Neural cell (in vitro differentiated cells): ENCODE data around the gene PKP2. TPM values are rescaled to one million over a fixed set of nuclear protein-coding genes. Genes with fewer than 3 reads are reported as not detected.

Source experiments
- H2AFZ ChIP-seq: fragments of 200-600, 300-800 bp; sonication (generic), shearing (Covaris generic); 2 replicates; pipeline ENCODE4 v1.6.0; 2014; ENCODE audit warnings: low read depth, mild to moderate bottlenecking, antibody characterized with exemption, low read length, moderate library complexity
- H3F3A ChIP-seq: fragments of 200-600 bp; shearing (Covaris generic); 2 replicates; pipeline ENCODE4 v1.6.1; 2016; ENCODE audit warnings: mild to moderate bottlenecking, moderate library complexity, mixed read lengths, antibody characterized with exemption, low read length; ENCODE audit not compliant: insufficient read depth, poor library complexity, severe bottlenecking
- H3K27ac ChIP-seq: fragments of 200-600, 300-800 bp; sonication (generic), shearing (Covaris generic); 2 replicates; pipeline ENCODE4 v1.5.1; 2014; ENCODE audit warnings: mild to moderate bottlenecking, low read length, moderate library complexity
- H3K27me3 ChIP-seq: fragments of 300-800, 200-600 bp; sonication (generic), shearing (Covaris generic); 2 replicates; pipeline ENCODE4 v1.6.0; 2014; ENCODE audit warnings: mild to moderate bottlenecking, low read depth, low read length, moderate library complexity; ENCODE audit not compliant: insufficient read depth
- H3K36me3 ChIP-seq: fragments of 300-800, 200-600 bp; sonication (generic), shearing (Covaris generic); 2 replicates; pipeline ENCODE4 v1.5.1; 2014; ENCODE audit warnings: mild to moderate bottlenecking, antibody characterized with exemption, low read length, moderate library complexity; ENCODE audit not compliant: insufficient read depth
- H3K4me2 ChIP-seq: fragments of 300-800, 200-600 bp; sonication (generic), shearing (Covaris generic); 2 replicates; pipeline ENCODE4 v1.6.0; 2014; ENCODE audit warnings: mild to moderate bottlenecking, low read length
- H3K4me3 ChIP-seq: fragments of 300-800, 200-600 bp; sonication (generic), shearing (Covaris generic); 2 replicates; pipeline ENCODE4 v1.5.1; 2014; ENCODE audit warnings: mild to moderate bottlenecking, low read length, moderate library complexity
- H3K79me2 ChIP-seq: fragments of 200-600 bp; shearing (Covaris generic); replicated peaks from 2 replicates; pipeline ENCODE4 v1.6.0; 2014; ENCODE audit warnings: mild to moderate bottlenecking, low read length, moderate library complexity; ENCODE audit not compliant: insufficient read depth
- H3K9ac ChIP-seq: fragments of 300-800, 200-600 bp; sonication (generic), shearing (Covaris generic); 2 replicates; pipeline ENCODE4 v1.6.1; 2016; ENCODE audit warnings: mild to moderate bottlenecking, low read length, mixed read lengths
- H3K9me2 ChIP-seq: fragments of 200-600 bp; shearing (Covaris generic); 2 replicates; pipeline ENCODE4 v1.6.1; 2016; ENCODE audit warnings: mild to moderate bottlenecking, low read length, mixed read lengths; ENCODE audit not compliant: insufficient read depth
- H3K9me3 ChIP-seq: fragments of 200-600, 300-800 bp; sonication (generic), shearing (Covaris generic); 2 replicates; pipeline ENCODE4 v1.6.1; 2016; ENCODE audit warnings: mild to moderate bottlenecking, mixed run types, low read length, moderate library complexity, mixed read lengths
- H4K20me1 ChIP-seq: fragments of 200-600 bp; shearing (Covaris generic); 2 replicates; pipeline ENCODE4 v1.6.1; 2016; ENCODE audit warnings: mild to moderate bottlenecking, mixed run types; ENCODE audit not compliant: insufficient read depth
- CTCF ChIP-seq: fragments of 450-650 bp; IDR thresholded peaks from 2 replicates; pipeline ENCODE4 v1.5.1; 2014; ENCODE audit warnings: antibody characterized with exemption, mild to moderate bottlenecking, moderate library complexity; ENCODE audit not compliant: poor library complexity, severe bottlenecking
- EP300 ChIP-seq: fragments of 450-650 bp; conservative IDR thresholded peaks from 2 replicates; pipeline ENCODE4 v1.6.1; 2014; ENCODE audit warnings: antibody characterized with exemption, mild to moderate bottlenecking, moderate library complexity; ENCODE audit not compliant: poor library complexity, severe bottlenecking
- EZH2 ChIP-seq: fragments of 200-600, 300-800 bp; shearing (Covaris generic), sonication (generic); IDR thresholded peaks from 2 replicates; pipeline ENCODE4 v1.6.1; 2014; ENCODE audit warnings: antibody characterized with exemption, low read length, borderline replicate concordance, mild to moderate bottlenecking; ENCODE audit not compliant: insufficient read depth, poor library complexity, severe bottlenecking
- MXI1 ChIP-seq: fragments of 450-650 bp; conservative IDR thresholded peaks from 2 replicates; pipeline ENCODE4 v1.6.1; 2014; ENCODE audit warnings: antibody characterized with exemption, mild to moderate bottlenecking; ENCODE audit not compliant: poor library complexity, severe bottlenecking
- POLR2AphosphoS5 ChIP-seq: IDR thresholded peaks from 2 replicates; pipeline ENCODE4 v1.6.1; 2012
- RAD21 ChIP-seq: fragments of 450-650 bp; conservative IDR thresholded peaks from 2 replicates; pipeline ENCODE4 v1.6.1; 2014; ENCODE audit warnings: antibody characterized with exemption, mild to moderate bottlenecking, moderate library complexity
- REST ChIP-seq: IDR thresholded peaks from 2 replicates; pipeline ENCODE4 v1.6.1; 2012; ENCODE audit warnings: borderline replicate concordance
- SMC3 ChIP-seq: fragments of 450-650 bp; conservative IDR thresholded peaks from 2 replicates; pipeline ENCODE4 v1.6.1; 2014; ENCODE audit warnings: antibody characterized with exemption, mild to moderate bottlenecking, moderate library complexity; ENCODE audit not compliant: poor library complexity
- TAF1 ChIP-seq: IDR thresholded peaks from 2 replicates; pipeline ENCODE4 v1.6.1; 2012; ENCODE audit warnings: low read depth
- polyA plus RNA-seq: library from polyadenylated mRNA; depleted of rRNA; stranded (reverse); fragments of >200 nt; gene quantifications from 2 replicates; pipeline ENCODE4 v1.2.3, GENCODE V29; 2014

PKP2 gene
- polyA plus RNA-seq, 1 donor from 2014 or later, result 4.0 TPM

GRCh38 chr12:32828120-32828519 is 68.5 kb downstream of the PKP2 start:
- H3K9me3 ChIP-seq, result no peaks in the 10 kb centered on the region
- H3K36me3 ChIP-seq, result no peaks in the 10 kb centered on the region
- H3K4me3 ChIP-seq, result no peak overlapping the region
- H3K4me2 ChIP-seq, result no peak overlapping the region
- H3K27ac ChIP-seq, result no peak overlapping the region
- H4K20me1 ChIP-seq, result no peaks in the 10 kb centered on the region
- H3K27me3 ChIP-seq, result no peaks in the 10 kb centered on the region
- no peaks in the 10 kb centered on the region for H3K79me2 ChIP-seq
- no peak overlapping the region for H3K9ac ChIP-seq
- TF ChIP-seq MXI1, result no peak
- no peak for TF ChIP-seq SMC3
- no peak for TF ChIP-seq CTCF
- no peak for TF ChIP-seq TAF1
- no peak for TF ChIP-seq RAD21
- TF ChIP-seq POLR2AphosphoS5, result no peak
- TF ChIP-seq REST, result no peak
- no peak for TF ChIP-seq EZH2
- no peak for TF ChIP-seq EP300
- no peak overlapping the region for H2AFZ ChIP-seq
- no peaks in the 10 kb centered on the region for H3K9me2 ChIP-seq
- no peaks in the 10 kb centered on the region for H3F3A ChIP-seq

- Histone ChIP-seq H3F3A (no peaks in the 10 kb centered on the region), H3K27me3 (no peaks in the 10 kb centered on the region), H3K79me2 (no peaks in the 10 kb centered on the region), H3K4me3 (no peak overlapping the region), H2AFZ (no peak overlapping the region), H3K9ac (no peak overlapping the region), H3K9me2 (no peaks in the 10 kb centered on the region), H3K4me2 (no peak overlapping the region), H3K27ac (no peak overlapping the region), H4K20me1 (no peaks in the 10 kb centered on the region), H3K36me3 (no peaks in the 10 kb centered on the region), H3K9me3 (no peaks in the 10 kb centered on the region)
- TF ChIP-seq SMC3 (no peak), EP300 (no peak), CTCF (no peak), RAD21 (no peak), MXI1 (no peak), TAF1 (no peak), EZH2 (no peak), POLR2AphosphoS5 (no peak), REST (no peak)
These were observed 69.7 kb downstream of the PKP2 start for GRCh38 chr12:32826807-32827412.
